GM12865 (cell line): ENCODE results near the gene MEIS2.
"Not testable (repeated sequence)": the region's sequence is repeated elsewhere in the genome, so short reads cannot be mapped to it uniquely, and the experiment has no call there.

Experiments
- DNase-seq: peaks from one replicate; pipeline ENCODE4 v3.0.0; 2010; ENCODE audit warnings: low read depth
- H3K4me3 ChIP-seq: 2 replicates; pipeline ENCODE4 v1.5.1; 2011; ENCODE audit warnings: mild to moderate bottlenecking, low read depth, low read length, control low read depth
- TF ChIP-seq, protein P1 (sequence below): IDR thresholded peaks from 2 replicates; pipeline ENCODE4 v1.5.1; 2011; ENCODE audit warnings: low read length, control low read depth, low read depth, inconsistent platforms; ENCODE audit not compliant: insufficient read depth; ENCODE audit errors: missing control alignments

The MEIS2 gene

DNA sequence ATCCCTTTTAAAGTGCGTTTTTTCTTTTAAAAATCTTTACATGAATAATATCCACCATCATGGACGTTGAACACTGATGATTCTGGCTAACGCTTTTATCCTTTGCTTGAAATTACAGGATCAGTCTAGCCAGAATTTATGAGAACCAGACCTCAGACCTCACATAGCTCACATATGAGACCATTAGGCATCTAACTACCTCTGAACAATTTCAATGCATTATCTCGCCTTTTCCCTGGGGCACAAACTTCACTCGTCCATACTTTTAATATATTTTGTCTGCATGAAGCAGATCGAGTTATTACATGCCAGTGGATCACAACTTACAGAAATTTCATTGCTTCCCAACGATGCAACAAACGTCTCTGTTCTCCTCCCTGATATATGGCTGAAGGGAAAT, 105.6 kb downstream of the MEIS2 start:
- TF ChIP-seq, protein P1, sequence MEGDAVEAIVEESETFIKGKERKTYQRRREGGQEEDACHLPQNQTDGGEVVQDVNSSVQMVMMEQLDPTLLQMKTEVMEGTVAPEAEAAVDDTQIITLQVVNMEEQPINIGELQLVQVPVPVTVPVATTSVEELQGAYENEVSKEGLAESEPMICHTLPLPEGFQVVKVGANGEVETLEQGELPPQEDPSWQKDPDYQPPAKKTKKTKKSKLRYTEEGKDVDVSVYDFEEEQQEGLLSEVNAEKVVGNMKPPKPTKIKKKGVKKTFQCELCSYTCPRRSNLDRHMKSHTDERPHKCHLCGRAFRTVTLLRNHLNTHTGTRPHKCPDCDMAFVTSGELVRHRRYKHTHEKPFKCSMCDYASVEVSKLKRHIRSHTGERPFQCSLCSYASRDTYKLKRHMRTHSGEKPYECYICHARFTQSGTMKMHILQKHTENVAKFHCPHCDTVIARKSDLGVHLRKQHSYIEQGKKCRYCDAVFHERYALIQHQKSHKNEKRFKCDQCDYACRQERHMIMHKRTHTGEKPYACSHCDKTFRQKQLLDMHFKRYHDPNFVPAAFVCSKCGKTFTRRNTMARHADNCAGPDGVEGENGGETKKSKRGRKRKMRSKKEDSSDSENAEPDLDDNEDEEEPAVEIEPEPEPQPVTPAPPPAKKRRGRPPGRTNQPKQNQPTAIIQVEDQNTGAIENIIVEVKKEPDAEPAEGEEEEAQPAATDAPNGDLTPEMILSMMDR: no peak
- no peak overlapping the region for H3K4me3 ChIP-seq

DNA sequence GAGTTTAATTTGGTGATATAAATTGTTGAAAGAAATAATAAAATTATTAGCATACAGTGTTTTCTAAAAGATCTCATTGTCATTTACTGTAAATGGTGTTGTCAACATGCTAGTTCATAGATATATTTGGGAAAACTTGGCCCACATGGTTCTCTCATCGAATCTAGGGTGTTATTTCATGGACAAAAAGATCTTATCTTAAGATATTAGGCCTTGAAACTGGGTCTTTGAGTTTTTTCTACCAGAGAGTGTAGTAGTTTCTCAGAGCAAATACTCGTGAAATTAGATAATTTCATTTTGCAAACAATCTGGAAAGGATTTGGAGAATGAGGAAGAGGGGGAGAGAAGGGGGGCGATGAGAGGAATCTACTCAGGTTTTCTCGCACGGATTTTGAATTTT, 107.9 kb downstream of the MEIS2 start:
- TF ChIP-seq, protein P1: no peak
- no peak for DNase-seq
- H3K4me3 ChIP-seq: no peak overlapping the region

More for the DNA sequence above, 105.6 kb downstream of the MEIS2 start:
- DNase-seq: no peak

GRCh38 chr15:36988947-36989346, 111.4 kb downstream of the MEIS2 start:
- no peak for DNase-seq
- TF ChIP-seq, protein P1: no peak
- no peak overlapping the region for H3K4me3 ChIP-seq

- H3K4me3 ChIP-seq: no peak overlapping the region
- DNase-seq: no peak
- TF ChIP-seq, protein P1: no peak
Observed at GRCh38 chr15:36982430-36982829, 117.9 kb downstream of the MEIS2 start.

- not testable (repeated sequence) for H3K4me3 ChIP-seq, DNase-seq
Observed at GRCh38 chr15:36980281-36980680, 120.1 kb downstream of the MEIS2 start.

DNA sequence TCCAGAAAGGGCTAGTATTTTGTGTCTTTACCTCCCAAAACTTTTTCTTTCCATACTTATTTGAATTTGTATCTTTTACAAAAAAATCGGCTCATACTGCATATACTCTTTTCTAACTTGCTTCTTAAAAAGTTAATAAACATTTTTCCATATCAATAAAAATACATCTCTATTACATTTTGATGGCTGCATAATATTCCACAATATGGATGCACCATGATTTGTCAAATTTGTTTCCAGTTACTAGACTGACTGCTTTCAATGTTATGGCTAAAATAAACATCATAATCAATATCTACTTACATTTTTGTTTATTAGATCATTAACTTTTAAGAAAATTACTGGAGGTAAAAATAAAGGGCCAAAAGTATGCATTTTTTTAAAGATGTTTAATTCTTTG, 121.7 kb downstream of the MEIS2 start:
- TF ChIP-seq, protein P1: no peak
- H3K4me3 ChIP-seq: no peak overlapping the region
- no peak for DNase-seq

GRCh38 chr15:36978126-36978525, 122.2 kb downstream of the MEIS2 start:
- no peak for DNase-seq
- H3K4me3 ChIP-seq: no peak overlapping the region
- TF ChIP-seq, protein P1: no peak
